ENCODE measurements around the gene KRT82. TPM values are rescaled to one million over a fixed set of nuclear protein-coding genes. Genes with fewer than 3 reads are reported as not detected.

KRT82 gene
- total RNA-seq, 1 donor from 2014 or later = not detected

DNA sequence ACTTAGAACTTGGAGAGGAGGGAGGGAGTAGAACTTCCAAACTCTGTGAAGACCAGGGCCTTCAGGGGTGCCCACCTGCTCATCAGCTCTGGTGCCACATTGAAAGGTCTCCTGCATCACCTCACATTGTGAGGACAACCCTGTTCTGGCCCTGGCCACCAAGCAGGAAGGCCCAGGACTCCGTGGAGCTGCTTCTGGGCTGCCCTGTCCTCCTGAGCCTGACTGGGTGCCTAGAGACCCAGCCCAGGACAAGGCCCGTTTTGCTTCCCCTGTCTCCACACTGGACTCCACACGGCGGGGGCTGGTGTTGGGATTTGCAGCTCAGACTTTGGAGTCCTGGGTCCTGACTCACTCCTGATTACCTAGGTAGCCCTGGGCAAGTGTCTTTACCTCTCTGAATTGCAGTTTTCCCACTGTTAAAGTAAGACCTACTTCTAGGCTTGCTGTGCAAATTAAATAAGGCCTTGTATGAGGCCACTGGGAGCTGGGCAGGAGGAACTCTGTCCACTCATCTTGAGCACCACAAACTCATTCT is 12.5 kb upstream of the KRT82 start:
- ATAC-seq (ENCODE audit: low read depth) = no peak
- peaks cover 20% of the 10 kb centered on the region for H3K27me3 Mint-ChIP-seq

DNA sequence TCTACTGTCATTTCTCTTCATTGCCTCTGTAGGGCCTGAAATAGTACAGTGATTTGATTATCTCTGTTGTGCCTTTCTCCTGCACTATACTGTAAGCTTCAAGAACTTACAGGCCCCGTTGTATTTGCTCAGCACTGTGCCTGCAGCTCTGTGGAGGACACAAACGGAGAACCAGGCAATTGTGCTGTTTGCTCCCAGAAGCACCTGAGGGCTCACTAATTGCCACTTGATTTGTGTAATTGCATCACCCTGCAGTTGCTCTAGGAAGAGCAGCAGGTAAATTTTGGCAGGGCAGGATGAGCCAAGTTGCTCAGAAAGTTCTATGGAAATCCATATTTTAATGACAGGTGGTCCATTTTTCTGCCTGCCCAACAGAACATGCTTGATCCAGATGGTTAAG is 11.6 kb upstream of the KRT82 start:
- TF ChIP-seq, protein P1, sequence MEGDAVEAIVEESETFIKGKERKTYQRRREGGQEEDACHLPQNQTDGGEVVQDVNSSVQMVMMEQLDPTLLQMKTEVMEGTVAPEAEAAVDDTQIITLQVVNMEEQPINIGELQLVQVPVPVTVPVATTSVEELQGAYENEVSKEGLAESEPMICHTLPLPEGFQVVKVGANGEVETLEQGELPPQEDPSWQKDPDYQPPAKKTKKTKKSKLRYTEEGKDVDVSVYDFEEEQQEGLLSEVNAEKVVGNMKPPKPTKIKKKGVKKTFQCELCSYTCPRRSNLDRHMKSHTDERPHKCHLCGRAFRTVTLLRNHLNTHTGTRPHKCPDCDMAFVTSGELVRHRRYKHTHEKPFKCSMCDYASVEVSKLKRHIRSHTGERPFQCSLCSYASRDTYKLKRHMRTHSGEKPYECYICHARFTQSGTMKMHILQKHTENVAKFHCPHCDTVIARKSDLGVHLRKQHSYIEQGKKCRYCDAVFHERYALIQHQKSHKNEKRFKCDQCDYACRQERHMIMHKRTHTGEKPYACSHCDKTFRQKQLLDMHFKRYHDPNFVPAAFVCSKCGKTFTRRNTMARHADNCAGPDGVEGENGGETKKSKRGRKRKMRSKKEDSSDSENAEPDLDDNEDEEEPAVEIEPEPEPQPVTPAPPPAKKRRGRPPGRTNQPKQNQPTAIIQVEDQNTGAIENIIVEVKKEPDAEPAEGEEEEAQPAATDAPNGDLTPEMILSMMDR (IDR thresholded peaks at IDR 0.05) = no peak
- Mint-ChIP-seq H3K4me1 (no peaks in the 10 kb centered on the region), H3K9me3 (no peaks in the 10 kb centered on the region), H3K4me3 (no peak overlapping the region), H3K27ac (no peak overlapping the region), H3K36me3 (ENCODE audit: low read depth) (no peaks in the 10 kb centered on the region), H3K27me3 (peaks cover 15% of the 10 kb centered on the region)
- DNase-seq = no peak
- no peak for ATAC-seq (ENCODE audit: low read depth)
- ChIA-PET CTCF (no interaction called here), POLR2A (no interaction called here)
- intact Hi-C loops (cut with micrococcal nuclease) = no loop called here

More for the DNA sequence above, 12.5 kb upstream of the KRT82 start:
- Mint-ChIP-seq H3K9me3 (no peaks in the 10 kb centered on the region), H3K36me3 (ENCODE audit: low read depth) (no peaks in the 10 kb centered on the region), H3K27ac (no peak overlapping the region), H3K4me3 (no peak overlapping the region), H3K4me1 (no peaks in the 10 kb centered on the region)
- POLR2A ChIA-PET = no interaction called here
- CTCF ChIA-PET = no interaction called here
- intact Hi-C loops (cut with micrococcal nuclease) = no loop called here
- no peak for DNase-seq
- TF ChIP-seq, protein P1 (IDR thresholded peaks at IDR 0.05) = no peak

DNA sequence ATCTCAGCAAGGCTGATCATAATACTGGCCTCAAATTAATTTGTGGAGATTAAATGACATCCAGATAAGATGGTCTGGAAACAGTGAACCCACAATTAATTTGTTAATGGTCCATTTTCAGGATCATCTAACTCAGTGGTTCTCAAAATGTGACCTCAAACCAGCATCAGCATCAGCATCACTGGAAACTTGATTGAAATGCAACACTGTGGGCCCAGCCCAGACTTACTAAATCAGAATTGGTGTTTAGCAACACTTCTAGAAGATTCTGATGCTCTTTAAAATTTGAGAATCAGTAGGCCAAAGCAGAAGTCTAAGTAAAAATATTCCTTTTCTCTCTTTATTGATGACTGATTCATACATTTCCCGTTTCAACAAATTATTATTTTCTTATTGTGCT is 10.7 kb upstream of the KRT82 start:
- DNase-seq (no peak), ATAC-seq (ENCODE audit: low read depth) (no peak)
- H3K9me3 Mint-ChIP-seq = no peaks in the 10 kb centered on the region
- H3K27me3 Mint-ChIP-seq = peaks cover 15% of the 10 kb centered on the region
- no peak overlapping the region for H3K27ac Mint-ChIP-seq
- TF ChIP-seq, protein P1 (IDR thresholded peaks at IDR 0.05) = no peak
- intact Hi-C loops (cut with micrococcal nuclease) = no loop called here
- H3K36me3 Mint-ChIP-seq (ENCODE audit: low read depth) = no peaks in the 10 kb centered on the region
- ChIA-PET POLR2A (no interaction called here), CTCF (no interaction called here)
- no peak overlapping the region for H3K4me3 Mint-ChIP-seq
- no peaks in the 10 kb centered on the region for H3K4me1 Mint-ChIP-seq

DNA sequence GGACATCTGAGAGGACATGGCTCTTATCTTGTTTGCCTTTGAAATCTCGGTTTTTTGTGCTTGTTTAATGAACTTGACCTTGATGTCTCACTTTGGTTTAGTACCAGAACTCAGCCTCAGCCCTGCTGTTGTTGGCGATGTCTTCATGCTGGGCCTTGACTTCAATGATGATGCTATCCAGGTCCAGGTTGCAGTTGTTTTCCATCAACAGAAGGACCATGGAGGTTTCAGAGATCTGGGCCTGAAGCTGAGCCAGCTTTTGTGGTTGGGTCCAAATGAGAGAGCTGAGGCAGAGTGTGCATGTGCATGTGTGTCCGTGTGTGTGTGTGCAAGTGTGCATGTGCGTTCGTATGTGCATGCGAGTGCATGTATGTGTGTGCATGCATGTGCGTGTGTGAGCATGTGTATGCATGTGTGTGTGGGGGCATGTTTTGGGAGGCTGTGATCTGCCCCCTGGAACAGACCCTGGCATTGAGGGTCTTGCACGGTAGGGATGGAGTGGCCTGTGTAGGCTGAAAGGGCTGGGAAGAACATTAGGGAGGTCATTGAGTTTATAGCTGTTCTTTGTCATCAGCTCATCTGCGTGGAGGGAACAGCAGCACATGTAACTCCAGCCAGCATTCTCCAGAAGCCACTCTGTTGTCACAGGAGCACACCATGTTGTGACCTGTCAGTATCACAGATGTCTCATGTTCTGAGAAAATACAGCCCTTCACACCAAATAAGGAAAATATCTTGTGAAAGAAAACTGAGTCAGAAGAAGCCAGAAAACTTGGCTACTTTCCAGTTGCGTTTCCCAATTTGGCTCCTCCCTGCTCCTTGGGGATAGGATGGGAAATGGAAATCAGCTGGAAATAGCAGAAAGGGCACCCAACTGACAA is 10.0 kb upstream of the KRT82 start:
- intact Hi-C loops (cut with micrococcal nuclease) = no loop called here
- Mint-ChIP-seq H3K4me3 (no peak overlapping the region), H3K36me3 (ENCODE audit: low read depth) (no peaks in the 10 kb centered on the region), H3K4me1 (no peaks in the 10 kb centered on the region), H3K27ac (no peak overlapping the region), H3K9me3 (no peaks in the 10 kb centered on the region), H3K27me3 (peaks cover 12% of the 10 kb centered on the region)
- TF ChIP-seq, protein P1 (IDR thresholded peaks at IDR 0.05) = no peak
- CTCF ChIA-PET = no interaction called here
- ATAC-seq (ENCODE audit: low read depth) (no peak), DNase-seq (no peak)
- POLR2A ChIA-PET = interaction anchor here (1.1 kb wide), 1 partner anchor 11 kb away, joined by 3 read pairs; no protein-coding TSS in a partner anchor

DNA sequence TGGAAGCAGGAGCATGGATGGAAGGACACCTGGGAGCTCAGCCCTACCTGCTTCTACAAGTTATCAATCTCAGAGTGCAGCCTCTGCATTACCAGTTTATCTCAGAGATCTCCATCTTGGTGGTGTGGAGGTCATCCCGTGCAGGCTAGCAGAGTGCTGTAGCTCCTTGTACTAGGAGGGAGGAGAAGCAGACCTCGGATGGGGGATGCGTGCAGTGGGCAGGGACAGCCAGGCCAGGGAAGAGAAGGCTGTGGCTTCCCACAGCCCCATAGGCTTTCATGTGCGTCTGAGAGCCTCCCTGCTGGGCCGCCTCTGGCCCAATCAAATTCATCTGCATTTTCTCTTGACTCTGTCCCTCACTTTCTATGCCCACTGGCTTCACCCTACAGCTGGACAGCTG is 8.8 kb upstream of the KRT82 start:
- TF ChIP-seq, protein P1 (IDR thresholded peaks at IDR 0.05) = no peak
- CTCF ChIA-PET = no interaction called here
- Mint-ChIP-seq H3K4me3 (no peak overlapping the region), H3K4me1 (no peaks in the 10 kb centered on the region), H3K36me3 (ENCODE audit: low read depth) (no peaks in the 10 kb centered on the region), H3K27me3 (peaks cover 10% of the 10 kb centered on the region), H3K27ac (no peak overlapping the region), H3K9me3 (no peaks in the 10 kb centered on the region)
- ATAC-seq (ENCODE audit: low read depth) = no peak
- no peak for DNase-seq
- POLR2A ChIA-PET = no interaction called here
- intact Hi-C loops (cut with micrococcal nuclease) = no loop called here
